ENCODE results near the gene JAK1.
A peak's percentile ranks its signal among the peaks of the same experiment; 100 is the strongest.

The JAK1 gene

GRCh38 chr1:64866689-64867088 lies 99.7 kb downstream of the JAK1 start:
- Histone ChIP-seq H3K4me3 (no peak overlapping the region), H3K27me3 (no peaks in the 10 kb centered on the region), H3K4me1 (no peaks in the 10 kb centered on the region), H3K9me3 (no peaks in the 10 kb centered on the region), H3K27ac (no peak overlapping the region), H3K36me3 (peaks cover 43 to 82% (median 64%) of the 10 kb centered on the region in 3 donors)
- intact Hi-C loops (cut with DNase I; ENCODE audit: low total_unique reads), result no loop called here
- no peak for TF ChIP-seq CTCF (IDR thresholded peaks at IDR 0.05)
- DNase-seq, result no peak

DNA sequence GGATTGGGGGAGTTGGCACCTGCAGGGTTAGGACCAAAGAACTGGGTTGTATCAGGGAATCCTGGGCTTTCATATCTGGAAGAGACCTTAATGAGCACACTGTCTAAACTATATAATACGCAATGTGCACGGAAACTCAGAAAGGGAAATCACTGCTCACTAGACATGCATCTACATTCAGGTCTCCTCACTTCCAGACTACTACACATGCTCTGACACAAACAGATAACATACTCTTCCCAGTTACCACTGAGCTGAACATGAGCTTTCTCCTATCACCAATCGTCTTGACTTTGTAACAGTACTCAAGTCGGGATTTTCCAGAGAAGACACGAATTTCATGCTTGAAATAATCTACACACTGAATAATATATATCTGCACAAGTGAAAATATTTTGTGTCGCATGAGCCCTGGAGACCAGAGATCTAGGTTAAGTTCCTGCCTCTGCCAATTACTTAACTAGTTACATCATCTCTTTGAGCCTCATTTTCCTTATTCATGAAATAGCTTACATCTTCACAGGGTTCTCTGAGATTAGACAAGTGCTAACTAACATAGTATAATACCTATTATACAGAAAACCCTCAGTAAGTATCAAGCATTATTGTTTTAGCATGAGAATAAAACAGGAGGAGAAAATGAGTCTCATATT lies 101.1 kb downstream of the JAK1 start:
- intact Hi-C loops (cut with DNase I; ENCODE audit: low total_unique reads), result no loop called here
- H3K27ac ChIP-seq, result no peak overlapping the region
- H3K36me3 ChIP-seq, result peaks cover 34 to 90% (median 57%) of the 10 kb centered on the region in 3 donors
- DNase-seq, result no peak
- H3K9me3 ChIP-seq, result no peaks in the 10 kb centered on the region
- no peak for TF ChIP-seq CTCF (IDR thresholded peaks at IDR 0.05)
- H3K27me3 ChIP-seq, result no peaks in the 10 kb centered on the region
- H3K4me3 ChIP-seq, result no peak overlapping the region
- no peaks in the 10 kb centered on the region for H3K4me1 ChIP-seq

- Histone ChIP-seq H3K27ac (no peak overlapping the region), H3K9me3 (no peaks in the 10 kb centered on the region), H3K4me1 (no peaks in the 10 kb centered on the region), H3K27me3 (no peaks in the 10 kb centered on the region), H3K4me3 (no peak overlapping the region), H3K36me3 (peaks cover 44 to 90% (median 59%) of the 10 kb centered on the region in 3 donors)
- intact Hi-C loops (cut with DNase I; ENCODE audit: low total_unique reads), result no loop called here
- TF ChIP-seq CTCF (IDR thresholded peaks at IDR 0.05), result no peak
- DNase-seq, result peak; percentile 68 to 76
These were observed 102.1 kb downstream of the JAK1 start for GRCh38 chr1:64864018-64864940.

DNA sequence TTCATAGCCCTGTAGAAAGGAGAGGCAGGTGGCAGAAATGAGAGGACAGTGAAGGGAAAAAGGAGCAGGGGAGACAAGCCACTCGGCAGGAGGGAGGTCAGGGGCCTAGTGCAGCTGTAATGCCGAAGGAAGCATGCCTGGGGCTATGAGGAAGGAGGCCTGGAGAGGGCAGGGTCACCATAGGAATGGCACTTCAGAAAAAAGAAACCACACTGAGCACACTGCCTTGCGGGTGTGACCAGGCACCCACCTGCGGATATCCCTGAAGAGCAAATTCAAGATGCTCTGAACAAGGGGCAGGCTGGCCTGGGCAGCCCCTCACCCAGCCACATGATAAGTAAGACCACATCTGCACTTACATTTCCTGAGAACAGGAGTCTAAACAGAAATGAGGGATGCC lies 104.7 kb downstream of the JAK1 start:
- Histone ChIP-seq H3K36me3 (peaks cover 40 to 93% (median 61%) of the 10 kb centered on the region in 3 donors), H3K27ac (no peak overlapping the region), H3K4me1 (no peaks in the 10 kb centered on the region), H3K4me3 (no peak overlapping the region), H3K27me3 (no peaks in the 10 kb centered on the region), H3K9me3 (no peaks in the 10 kb centered on the region)
- TF ChIP-seq CTCF (IDR thresholded peaks at IDR 0.05), result no peak
- intact Hi-C loops (cut with DNase I; ENCODE audit: low total_unique reads), result no loop called here
- DNase-seq, result no peak

GRCh38 chr1:64857347-64857746 lies 109.0 kb downstream of the JAK1 start:
- H3K9me3 ChIP-seq, result no peaks in the 10 kb centered on the region
- H3K4me3 ChIP-seq, result no peak overlapping the region
- no peak for DNase-seq
- H3K27ac ChIP-seq, result no peak overlapping the region
- TF ChIP-seq CTCF (IDR thresholded peaks at IDR 0.05), result no peak
- no peaks in the 10 kb centered on the region for H3K27me3 ChIP-seq
- no peaks in the 10 kb centered on the region for H3K4me1 ChIP-seq
- H3K36me3 ChIP-seq, result peaks cover 53 to 99% (median 83%) of the 10 kb centered on the region in 3 donors
- intact Hi-C loops (cut with DNase I; ENCODE audit: low total_unique reads), result no loop called here

All from tibial artery (tissue), 4 donors.